LNCaP clone FGC (cell line): ENCODE data around the gene CYP24A1.

Experiments
- DNase-seq: peaks from one replicate; pipeline ENCODE4 v3.0.0-alpha.2; 2011; ENCODE audit warnings: low read depth
- H3K4me3 ChIP-seq: 2 replicates; pipeline ENCODE4 v1.5.1; 2011; ENCODE audit warnings: mild to moderate bottlenecking, low read depth, low read length, control low read depth
- CTCF ChIP-seq: IDR thresholded peaks from 2 replicates; pipeline ENCODE4 v1.5.1; 2012; ENCODE audit warnings: mild to moderate bottlenecking; ENCODE audit not compliant: control insufficient read depth, insufficient read depth; ENCODE audit errors: extremely low read depth

Gene CYP24A1

GRCh38 chr20:54173653-54174456, at the start of gene CYP24A1:
Gene CYP24A1 (minus strand): TSS chr20:54173986. CDS start chr20:54173579, 407 bp downstream.
- no peak for DNase-seq
- no peak within 1 kb of the TSS for H3K4me3 ChIP-seq
- no peak for TF ChIP-seq CTCF

GRCh38 chr20:54223285-54223684, 49.5 kb upstream of the CYP24A1 start:
- no peak overlapping the region for H3K4me3 ChIP-seq
- DNase-seq, result no peak
- TF ChIP-seq CTCF, result no peak

- no peak for TF ChIP-seq CTCF
- H3K4me3 ChIP-seq, result no peak overlapping the region
- peak; percentile 26 for DNase-seq
Measured at GRCh38 chr20:54221996-54222890, 48.5 kb upstream of the CYP24A1 start.

- TF ChIP-seq CTCF, result no peak
- no peak for DNase-seq
- H3K4me3 ChIP-seq, result no peak overlapping the region
Measured at GRCh38 chr20:54221353-54221752, 47.6 kb upstream of the CYP24A1 start.

DNA sequence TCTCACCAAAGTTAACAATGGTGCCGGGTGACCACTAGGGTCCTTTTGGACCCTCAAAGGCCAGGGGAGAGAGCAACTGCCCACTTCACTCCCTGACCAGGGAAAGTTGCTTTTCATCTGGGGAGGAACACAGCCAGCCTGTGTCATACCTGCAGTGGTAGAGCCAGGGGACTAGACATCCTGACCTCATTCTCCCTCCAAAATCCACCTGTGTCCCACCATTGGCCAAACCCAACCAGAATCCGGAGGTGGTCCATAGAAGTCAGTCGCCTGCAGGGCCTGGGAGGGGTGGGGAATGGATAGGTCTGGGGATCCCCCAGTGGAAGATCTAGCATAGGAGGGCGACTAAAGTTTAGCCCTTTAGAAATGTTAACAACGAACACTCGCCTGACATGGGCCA, 46.9 kb upstream of the CYP24A1 start:
- H3K4me3 ChIP-seq, result no peak overlapping the region
- no peak for DNase-seq
- TF ChIP-seq CTCF, result no peak

DNA sequence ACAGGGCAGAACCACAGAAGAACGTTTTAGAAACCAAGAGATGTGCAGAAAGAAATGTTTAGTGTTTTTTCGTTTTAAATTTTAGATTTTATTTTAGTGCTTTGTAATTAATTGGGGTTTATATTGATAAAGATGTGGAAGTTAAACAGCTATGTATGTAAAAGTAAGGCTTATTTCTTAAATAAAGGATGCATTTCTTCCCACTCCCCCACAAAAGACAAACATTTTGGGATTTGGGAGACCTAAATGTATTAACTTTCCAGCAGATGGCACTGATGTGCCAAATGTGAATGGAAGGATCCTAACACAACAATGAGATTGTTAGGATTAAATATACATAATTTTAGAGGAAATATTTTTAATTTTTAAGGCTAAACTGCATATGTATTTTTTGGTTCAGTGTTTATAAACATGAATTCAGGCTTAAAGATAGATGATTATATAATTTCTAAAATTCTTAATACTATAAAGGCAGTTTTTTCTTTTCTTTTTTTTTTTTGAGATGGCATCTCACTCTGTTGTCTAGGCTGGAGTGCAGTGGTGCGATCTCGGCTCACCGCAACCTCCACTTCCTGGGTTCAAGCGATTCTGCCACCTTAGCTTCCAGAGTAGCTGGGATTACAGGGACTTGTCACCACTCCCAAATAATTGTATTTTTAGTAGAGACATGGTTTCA, 46.1 kb upstream of the CYP24A1 start:
- DNase-seq, result no peak
- H3K4me3 ChIP-seq, result no peak overlapping the region
- TF ChIP-seq CTCF, result peak; percentile 61
